22Rv1 (cell line): ENCODE data around the gene CSRP2.

Source experiments
- ZFX ChIP-seq: fragments of 450-650 bp; IDR thresholded peaks from 2 replicates; pipeline ENCODE4 v1.6.1; 2017; ENCODE audit warnings: antibody characterized with exemption, borderline replicate concordance
- TF ChIP-seq, protein P1 (sequence below): fragments of 450-650 bp; IDR thresholded peaks from 2 replicates; pipeline ENCODE4 v1.5.1; 2017; ENCODE audit warnings: mild to moderate bottlenecking

DNA sequence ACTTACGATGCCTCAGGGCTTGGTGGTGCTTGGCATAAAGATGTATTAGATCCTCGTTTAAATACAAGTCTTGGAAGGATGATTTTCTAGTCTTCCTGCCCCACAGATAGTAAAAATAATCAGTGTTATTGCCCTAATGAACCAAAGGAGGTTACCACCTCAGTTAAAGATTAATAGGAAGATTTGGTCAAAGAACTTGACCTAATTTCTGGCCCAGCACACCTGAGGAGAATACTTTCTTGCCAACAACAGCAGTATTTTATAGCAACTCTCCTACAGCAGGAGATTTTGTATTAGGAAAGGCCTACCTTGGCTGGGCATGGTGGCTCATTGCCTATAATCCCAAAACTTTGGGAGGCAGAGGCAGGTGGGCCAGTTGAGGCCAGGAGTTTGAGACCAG is 31.6 kb downstream of the CSRP2 start:
- TF ChIP-seq, protein P1, sequence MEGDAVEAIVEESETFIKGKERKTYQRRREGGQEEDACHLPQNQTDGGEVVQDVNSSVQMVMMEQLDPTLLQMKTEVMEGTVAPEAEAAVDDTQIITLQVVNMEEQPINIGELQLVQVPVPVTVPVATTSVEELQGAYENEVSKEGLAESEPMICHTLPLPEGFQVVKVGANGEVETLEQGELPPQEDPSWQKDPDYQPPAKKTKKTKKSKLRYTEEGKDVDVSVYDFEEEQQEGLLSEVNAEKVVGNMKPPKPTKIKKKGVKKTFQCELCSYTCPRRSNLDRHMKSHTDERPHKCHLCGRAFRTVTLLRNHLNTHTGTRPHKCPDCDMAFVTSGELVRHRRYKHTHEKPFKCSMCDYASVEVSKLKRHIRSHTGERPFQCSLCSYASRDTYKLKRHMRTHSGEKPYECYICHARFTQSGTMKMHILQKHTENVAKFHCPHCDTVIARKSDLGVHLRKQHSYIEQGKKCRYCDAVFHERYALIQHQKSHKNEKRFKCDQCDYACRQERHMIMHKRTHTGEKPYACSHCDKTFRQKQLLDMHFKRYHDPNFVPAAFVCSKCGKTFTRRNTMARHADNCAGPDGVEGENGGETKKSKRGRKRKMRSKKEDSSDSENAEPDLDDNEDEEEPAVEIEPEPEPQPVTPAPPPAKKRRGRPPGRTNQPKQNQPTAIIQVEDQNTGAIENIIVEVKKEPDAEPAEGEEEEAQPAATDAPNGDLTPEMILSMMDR: no peak
- TF ChIP-seq ZFX: no peak
